Trophoblast cell (in vitro differentiated cells and primary cell): Measurements from ENCODE around the gene ROR1.

Source experiments
- DNase-seq, 2 donors: peaks; one replicate each; pipeline ENCODE4 v3.0.0-alpha.2; 2016
- H2AFZ ChIP-seq: 2 replicates; pipeline ENCODE4 v1.6.1; 2013; ENCODE audit warnings: low read length, moderate library complexity, mild to moderate bottlenecking; ENCODE audit not compliant: insufficient read depth, poor library complexity
- H2AK5ac ChIP-seq: 2 replicates; pipeline ENCODE4 v1.6.1; 2013; ENCODE audit warnings: mild to moderate bottlenecking, low read length
- H2BK120ac ChIP-seq: 2 replicates; pipeline ENCODE4 v1.6.1; 2013; ENCODE audit warnings: low read length, mild to moderate bottlenecking, moderate library complexity; ENCODE audit not compliant: insufficient read depth, poor library complexity
- H2BK12ac ChIP-seq: 2 replicates; pipeline ENCODE4 v1.6.1; 2013; ENCODE audit warnings: mild to moderate bottlenecking, low read length, moderate library complexity
- H2BK5ac ChIP-seq: 2 replicates; pipeline ENCODE4 v1.6.1; 2013; ENCODE audit warnings: low read length, low read depth, moderate library complexity, mild to moderate bottlenecking; ENCODE audit not compliant: poor library complexity
- H3K14ac ChIP-seq: 2 replicates; pipeline ENCODE4 v1.6.1; 2013; ENCODE audit warnings: mild to moderate bottlenecking, low read length
- H3K18ac ChIP-seq: 2 replicates; pipeline ENCODE4 v1.6.1; 2013; ENCODE audit warnings: mild to moderate bottlenecking, low read length
- H3K23ac ChIP-seq: 2 replicates; pipeline ENCODE4 v1.6.1; 2013; ENCODE audit warnings: low read length
- H3K27ac ChIP-seq: 2 replicates; pipeline ENCODE4 v1.5.1; 2013; ENCODE audit warnings: low read depth, mild to moderate bottlenecking, inconsistent platforms, low read length, moderate library complexity
- H3K27me3 ChIP-seq: 2 replicates; pipeline ENCODE4 v1.6.1; 2013; ENCODE audit warnings: inconsistent platforms, mild to moderate bottlenecking, low read length, moderate library complexity; ENCODE audit not compliant: insufficient read depth
- H3K36me3 ChIP-seq, 2 experiments: 1 replicate in 1 of 2; 2 replicates in 1 of 2; pipeline ENCODE4 v1.6.1; 2013; ENCODE audit warnings: low read length in 2 of 2, mild to moderate bottlenecking in 2 of 2, moderate library complexity in 1 of 2; ENCODE audit not compliant: insufficient read depth in 2 of 2, control insufficient read depth in 1 of 2
- H3K4ac ChIP-seq: 2 replicates; pipeline ENCODE4 v1.6.1; 2013; ENCODE audit warnings: low read depth, mild to moderate bottlenecking, low read length, moderate library complexity
- H3K4me1 ChIP-seq, 2 experiments: 1 replicate in 1 of 2; 2 replicates in 1 of 2; pipeline ENCODE4 v1.6.1; 2013; ENCODE audit warnings: low read length in 2 of 2, mild to moderate bottlenecking in 2 of 2, moderate library complexity in 1 of 2; ENCODE audit not compliant: insufficient read depth in 2 of 2, control insufficient read depth in 1 of 2
- H3K4me2 ChIP-seq: 2 replicates; pipeline ENCODE4 v1.6.1; 2013; ENCODE audit warnings: inconsistent platforms, mild to moderate bottlenecking, low read length, moderate library complexity
- H3K4me3 ChIP-seq: 2 replicates; pipeline ENCODE4 v1.5.1; 2013; ENCODE audit warnings: mild to moderate bottlenecking, low read depth, low read length, inconsistent platforms
- H3K79me1 ChIP-seq: one replicate; pipeline ENCODE4 v1.6.1; 2013; ENCODE audit warnings: low read length
- H3K79me2 ChIP-seq: 2 replicates; pipeline ENCODE4 v1.6.1; 2013; ENCODE audit warnings: low read length, mild to moderate bottlenecking; ENCODE audit not compliant: control insufficient read depth, insufficient read depth, poor library complexity
- H3K9ac ChIP-seq: 2 replicates; pipeline ENCODE4 v1.6.1; 2013; ENCODE audit warnings: mild to moderate bottlenecking, low read length
- H3K9me3 ChIP-seq: 2 replicates; pipeline ENCODE4 v1.6.1; 2013; ENCODE audit warnings: low read depth, mild to moderate bottlenecking, control low read depth, inconsistent platforms, low read length; ENCODE audit not compliant: insufficient read depth
- H4K12ac ChIP-seq: 2 replicates; pipeline ENCODE4 v1.6.1; 2013; ENCODE audit warnings: low read depth, mild to moderate bottlenecking, low read length, moderate library complexity
- H4K8ac ChIP-seq: 2 replicates; pipeline ENCODE4 v1.6.1; 2013; ENCODE audit warnings: low read depth, mild to moderate bottlenecking, low read length, moderate library complexity
- H4K91ac ChIP-seq: one replicate; pipeline ENCODE4 v1.6.1; 2013; ENCODE audit warnings: low read depth, mild to moderate bottlenecking, low read length, moderate library complexity
- WGBS: extraction: QIAGEN DNeasy Blood & Tissue Kit; methylation state at CpG from one replicate; pipeline ENCODE4 v1.1.7; 2013; ENCODE audit warnings: missing lambda C conversion rate; ENCODE audit not compliant: insufficient read length, insufficient coverage; ENCODE audit errors: extremely low coverage; 5-methylcytosine and 5-hydroxymethylcytosine counted together

The ROR1 gene

DNA sequence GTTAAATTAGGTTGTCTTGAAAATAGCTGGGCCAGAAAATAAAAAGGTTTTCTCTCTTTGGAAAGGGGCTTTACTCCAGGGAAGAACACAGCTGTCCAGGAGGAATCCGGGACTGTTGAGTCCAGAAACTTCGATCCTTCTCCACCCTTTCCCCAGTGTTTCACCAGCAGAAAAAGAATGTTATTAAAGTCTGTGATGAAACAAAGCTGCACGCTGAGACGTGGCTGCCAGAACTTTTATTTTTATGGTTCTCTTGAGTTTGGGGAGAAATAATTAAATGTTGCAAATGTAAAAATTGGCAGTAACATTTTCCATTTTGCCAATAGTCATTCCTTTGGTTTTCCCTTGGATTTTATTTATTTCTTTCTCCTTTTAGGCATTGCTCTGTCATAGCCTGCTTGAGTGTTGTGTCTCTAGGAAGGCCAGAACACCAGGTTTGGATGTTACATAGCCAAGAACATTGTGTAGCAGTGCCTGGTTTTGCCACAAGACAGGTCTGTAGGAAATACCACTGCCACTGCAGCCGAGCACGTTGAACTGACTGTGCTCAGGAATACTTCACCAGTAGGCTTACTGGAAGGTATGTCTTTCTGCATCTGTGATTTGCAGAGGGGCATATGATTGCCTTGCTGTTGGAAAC is 87.4 kb downstream of the ROR1 start:
- no peak overlapping the region for H2AK5ac ChIP-seq
- WGBS: no CpG with 5 or more reads among the region's 6 CpGs
- peaks cover 2% of the 10 kb centered on the region for H3K79me1 ChIP-seq

DNA sequence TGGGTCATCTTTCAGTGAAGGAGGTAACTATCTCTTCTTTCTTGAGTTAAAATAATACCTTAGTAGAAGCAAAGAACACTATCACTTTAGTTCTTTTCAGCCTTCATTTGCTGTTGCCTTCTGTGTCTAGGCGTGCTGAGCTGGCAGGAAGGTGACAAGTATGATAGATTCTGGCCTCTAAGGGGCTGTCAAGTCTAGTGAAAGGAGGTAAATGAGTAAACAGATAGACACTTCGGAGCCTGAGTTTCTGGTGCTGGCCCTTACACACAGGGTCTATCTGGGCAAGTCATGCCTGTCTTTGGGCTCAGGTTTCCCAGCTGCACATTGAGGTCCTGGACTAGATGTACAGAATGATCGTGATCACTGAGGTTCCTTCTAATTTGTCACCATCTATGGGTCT is 89.3 kb downstream of the ROR1 start:
- peaks cover 6% of the 10 kb centered on the region for H3K79me1 ChIP-seq
- H3K9ac ChIP-seq: no peak overlapping the region
- H3K4ac ChIP-seq: peak overlapping the region; percentile 27
- H3K9me3 ChIP-seq: no peaks in the 10 kb centered on the region
- no peak overlapping the region for H4K8ac ChIP-seq
- no peak overlapping the region for H3K27ac ChIP-seq
- H3K18ac ChIP-seq: no peak overlapping the region
- no CpG with 5 or more reads among the region's 3 CpGs for WGBS
- no peak overlapping the region for H3K23ac ChIP-seq
- peaks cover 5% of the 10 kb centered on the region for H3K79me2 ChIP-seq
- no peak overlapping the region for H3K4me3 ChIP-seq
- H3K4me1 ChIP-seq: peaks cover 13 to 28% of the 10 kb centered on the region in 2 experiments
- H2AFZ ChIP-seq: no peak overlapping the region
- no peaks in the 10 kb centered on the region for H3K36me3 ChIP-seq
- no peak overlapping the region for H4K12ac ChIP-seq
- no peak overlapping the region for H2AK5ac ChIP-seq
- H4K91ac ChIP-seq: no peak overlapping the region
- H3K14ac ChIP-seq: no peak overlapping the region
- H2BK120ac ChIP-seq: no peak overlapping the region
- DNase-seq: no peak
- H3K27me3 ChIP-seq: no peaks in the 10 kb centered on the region
- H3K4me2 ChIP-seq: no peak overlapping the region
- H2BK5ac ChIP-seq: peak overlapping the region; percentile 16
- no peak overlapping the region for H2BK12ac ChIP-seq

More for the DNA sequence above, 87.4 kb downstream of the ROR1 start:
- Histone ChIP-seq H3K4me1 (peaks cover 9 to 20% of the 10 kb centered on the region in 2 experiments), H4K91ac (no peak overlapping the region), H4K8ac (no peak overlapping the region), H3K4ac (no peak overlapping the region), H2BK120ac (peak overlapping the region; percentile 70), H3K14ac (no peak overlapping the region), H3K23ac (no peak overlapping the region), H2BK12ac (peak overlapping the region; percentile 91), H2BK5ac (no peak overlapping the region), H3K4me3 (no peak overlapping the region), H3K27ac (no peak overlapping the region), H3K36me3 (no peaks in the 10 kb centered on the region), H3K4me2 (no peak overlapping the region), H3K9ac (peak overlapping the region; percentile 51), H3K9me3 (no peaks in the 10 kb centered on the region), H2AFZ (no peak overlapping the region), H3K79me2 (peaks cover 3% of the 10 kb centered on the region), H3K18ac (no peak overlapping the region), H4K12ac (no peak overlapping the region), H3K27me3 (no peaks in the 10 kb centered on the region)
- DNase-seq: no peak

DNA sequence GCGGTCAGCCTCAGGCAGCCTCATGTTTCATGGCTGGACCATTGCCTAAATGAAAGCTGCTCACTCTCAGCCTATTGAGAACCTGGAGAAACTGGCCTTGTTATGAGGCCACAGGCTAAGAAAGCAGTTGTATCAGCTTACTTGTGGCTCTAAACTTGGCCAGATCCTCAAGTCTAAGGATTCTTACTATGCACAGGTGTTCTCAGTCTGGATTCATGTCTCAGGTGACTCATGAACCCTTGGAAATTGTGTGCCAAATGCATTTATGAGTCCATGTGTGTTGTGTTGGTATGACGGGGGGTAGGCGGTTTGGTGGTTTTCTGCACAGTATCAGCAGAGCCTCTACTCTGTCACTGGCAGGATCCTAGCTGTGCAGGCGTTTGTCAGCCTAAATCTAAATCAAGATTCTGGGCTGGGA is 90.4 kb downstream of the ROR1 start:
- H3K9me3 ChIP-seq: no peaks in the 10 kb centered on the region
- H4K91ac ChIP-seq: no peak overlapping the region
- peaks cover 5% of the 10 kb centered on the region for H3K79me2 ChIP-seq
- no peak overlapping the region for H3K23ac ChIP-seq
- no peak overlapping the region for H3K18ac ChIP-seq
- no peak overlapping the region for H3K4me2 ChIP-seq
- H3K4me1 ChIP-seq: peaks cover 18 to 33% of the 10 kb centered on the region in 2 experiments
- no peak overlapping the region for H3K4me3 ChIP-seq
- H3K4ac ChIP-seq: no peak overlapping the region
- no peak overlapping the region for H2BK5ac ChIP-seq
- peaks cover 6% of the 10 kb centered on the region for H3K79me1 ChIP-seq
- H3K9ac ChIP-seq: no peak overlapping the region
- no CpG with 5 or more reads among the region's 4 CpGs for WGBS
- H2BK120ac ChIP-seq: no peak overlapping the region
- H3K27ac ChIP-seq: no peak overlapping the region
- H3K36me3 ChIP-seq: no peaks in the 10 kb centered on the region
- H2AK5ac ChIP-seq: no peak overlapping the region
- H3K27me3 ChIP-seq: no peaks in the 10 kb centered on the region
- no peak overlapping the region for H4K12ac ChIP-seq
- no peak overlapping the region for H4K8ac ChIP-seq
- DNase-seq: no peak
- H2AFZ ChIP-seq: no peak overlapping the region
- H2BK12ac ChIP-seq: peak overlapping the region; percentile 16
- no peak overlapping the region for H3K14ac ChIP-seq

DNA sequence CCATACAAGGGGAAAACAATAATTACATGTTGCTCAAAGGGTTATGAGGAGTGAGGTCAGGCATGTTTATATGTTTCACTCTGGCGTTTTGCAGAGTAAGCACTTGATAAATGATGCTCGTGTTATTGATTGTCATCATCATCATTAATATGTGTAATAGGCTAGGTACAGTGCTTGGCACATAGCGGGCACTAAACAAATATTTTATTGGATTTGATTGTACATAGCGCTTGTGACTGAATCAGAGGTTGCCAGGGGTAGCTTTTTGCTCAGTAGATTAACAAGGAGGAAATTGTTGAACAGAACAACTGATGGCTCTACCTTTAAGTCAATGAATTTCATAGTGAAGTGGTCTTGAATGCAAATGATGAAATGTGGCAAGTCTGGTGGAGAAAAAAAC is 91.7 kb downstream of the ROR1 start:
- H3K27ac ChIP-seq: no peak overlapping the region
- H3K4me3 ChIP-seq: no peak overlapping the region
- H3K9me3 ChIP-seq: no peaks in the 10 kb centered on the region
- peaks cover 3% of the 10 kb centered on the region for H3K79me2 ChIP-seq
- no peaks in the 10 kb centered on the region for H3K27me3 ChIP-seq
- H3K18ac ChIP-seq: no peak overlapping the region
- H4K12ac ChIP-seq: no peak overlapping the region
- peaks cover 6% of the 10 kb centered on the region for H3K79me1 ChIP-seq
- H3K14ac ChIP-seq: no peak overlapping the region
- H3K36me3 ChIP-seq: no peaks in the 10 kb centered on the region
- no peak overlapping the region for H2BK120ac ChIP-seq
- no peak overlapping the region for H2AK5ac ChIP-seq
- no peak overlapping the region for H3K4me2 ChIP-seq
- DNase-seq: no peak
- H2BK5ac ChIP-seq: no peak overlapping the region
- no peak overlapping the region for H2AFZ ChIP-seq
- H2BK12ac ChIP-seq: no peak overlapping the region
- H3K4me1 ChIP-seq: peaks cover 15 to 30% of the 10 kb centered on the region in 2 experiments
- H3K4ac ChIP-seq: no peak overlapping the region
- no peak overlapping the region for H4K8ac ChIP-seq
- no CpG with 5 or more reads among the region's 4 CpGs for WGBS
- H3K23ac ChIP-seq: no peak overlapping the region
- no peak overlapping the region for H4K91ac ChIP-seq
- H3K9ac ChIP-seq: no peak overlapping the region
